WTC11 (cell line): ENCODE data around the gene ULK4.
"Not testable (repeated sequence)": the region's sequence is repeated elsewhere in the genome, so short reads cannot be mapped to it uniquely, and the experiment has no call there.

Source experiments
- CBFB ChIP-seq: sonication (generic); formaldehyde crosslinking; IDR thresholded peaks from 2 replicates; pipeline ENCODE4 v1.8.1; 2022; ENCODE audit warnings: mild to moderate bottlenecking, low read depth, missing genetic modification reagents
- TF ChIP-seq, protein P1 (sequence below): fragments of 200-600 bp; IDR thresholded peaks from 2 replicates; pipeline ENCODE4 v1.8.0; 2022; ENCODE audit warnings: antibody characterized with exemption
- TF ChIP-seq, protein P2 (sequence below): fragments of 250-450 bp; sonication (Bioruptor Pico); conservative IDR thresholded peaks from 2 replicates; pipeline ENCODE4 v1.9.0; 2021; ENCODE audit warnings: mild to moderate bottlenecking
- TF ChIP-seq, protein P3 (sequence below): sonication (generic); formaldehyde crosslinking; IDR thresholded peaks from 2 replicates; pipeline ENCODE4 v1.8.0; 2022; ENCODE audit warnings: missing genetic modification reagents

DNA sequence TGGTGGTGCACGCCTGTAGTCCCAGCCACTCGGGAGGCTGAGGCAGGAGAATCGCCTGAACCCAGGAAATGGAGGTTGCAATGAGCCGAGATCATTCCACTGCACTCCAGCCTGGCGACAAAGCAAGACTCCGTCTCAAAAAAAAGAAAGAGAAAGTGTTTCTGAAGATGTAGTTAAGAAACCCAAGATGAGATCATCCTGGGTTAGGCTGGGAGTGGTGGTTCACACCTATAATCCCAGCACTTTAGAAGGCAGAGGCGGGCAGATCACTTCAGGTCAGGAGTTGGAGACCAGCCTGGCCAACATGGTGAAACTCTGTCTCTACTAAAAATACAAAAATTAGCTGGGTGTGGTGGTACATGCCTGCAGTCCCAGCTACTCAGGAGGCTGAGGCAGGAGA is 286.8 kb downstream of the ULK4 start:
- TF ChIP-seq, protein P1, sequence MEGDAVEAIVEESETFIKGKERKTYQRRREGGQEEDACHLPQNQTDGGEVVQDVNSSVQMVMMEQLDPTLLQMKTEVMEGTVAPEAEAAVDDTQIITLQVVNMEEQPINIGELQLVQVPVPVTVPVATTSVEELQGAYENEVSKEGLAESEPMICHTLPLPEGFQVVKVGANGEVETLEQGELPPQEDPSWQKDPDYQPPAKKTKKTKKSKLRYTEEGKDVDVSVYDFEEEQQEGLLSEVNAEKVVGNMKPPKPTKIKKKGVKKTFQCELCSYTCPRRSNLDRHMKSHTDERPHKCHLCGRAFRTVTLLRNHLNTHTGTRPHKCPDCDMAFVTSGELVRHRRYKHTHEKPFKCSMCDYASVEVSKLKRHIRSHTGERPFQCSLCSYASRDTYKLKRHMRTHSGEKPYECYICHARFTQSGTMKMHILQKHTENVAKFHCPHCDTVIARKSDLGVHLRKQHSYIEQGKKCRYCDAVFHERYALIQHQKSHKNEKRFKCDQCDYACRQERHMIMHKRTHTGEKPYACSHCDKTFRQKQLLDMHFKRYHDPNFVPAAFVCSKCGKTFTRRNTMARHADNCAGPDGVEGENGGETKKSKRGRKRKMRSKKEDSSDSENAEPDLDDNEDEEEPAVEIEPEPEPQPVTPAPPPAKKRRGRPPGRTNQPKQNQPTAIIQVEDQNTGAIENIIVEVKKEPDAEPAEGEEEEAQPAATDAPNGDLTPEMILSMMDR: not testable (repeated sequence)
- TF ChIP-seq, protein P2, sequence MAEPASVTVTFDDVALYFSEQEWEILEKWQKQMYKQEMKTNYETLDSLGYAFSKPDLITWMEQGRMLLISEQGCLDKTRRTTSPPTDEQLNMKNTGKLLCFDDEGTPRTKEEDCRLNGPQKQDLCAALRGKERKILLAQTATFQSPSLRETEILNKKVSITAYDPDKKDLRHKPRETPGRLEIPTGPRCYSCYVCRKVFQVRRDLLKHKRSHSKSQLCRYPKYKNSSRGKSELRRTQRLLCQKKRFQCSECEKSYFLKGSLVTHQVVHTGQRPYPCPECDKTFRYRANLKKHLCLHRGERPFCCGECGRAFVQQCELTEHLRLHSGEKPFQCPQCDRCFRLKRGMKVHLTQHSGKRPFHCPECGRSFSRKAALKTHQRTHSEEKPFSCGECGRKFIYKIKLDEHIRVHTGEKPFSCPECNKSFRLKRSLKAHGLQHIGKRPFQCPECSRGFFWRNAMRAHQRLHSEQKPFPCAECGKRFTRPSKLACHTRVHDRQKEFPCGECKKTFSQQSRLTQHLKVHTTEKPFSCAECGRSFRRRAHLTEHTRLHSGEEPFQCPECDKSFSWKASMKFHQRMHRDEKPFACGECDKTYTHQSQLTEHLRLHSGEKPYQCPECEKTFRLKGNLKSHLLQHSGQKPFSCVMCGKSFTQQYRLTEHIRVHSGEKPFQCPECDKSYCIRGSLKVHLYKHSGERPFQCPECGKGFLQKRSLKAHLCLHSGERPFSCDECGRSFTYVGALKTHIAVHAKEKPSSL (CRISPR knock-in tag): not testable (repeated sequence)
- TF ChIP-seq, protein P3, sequence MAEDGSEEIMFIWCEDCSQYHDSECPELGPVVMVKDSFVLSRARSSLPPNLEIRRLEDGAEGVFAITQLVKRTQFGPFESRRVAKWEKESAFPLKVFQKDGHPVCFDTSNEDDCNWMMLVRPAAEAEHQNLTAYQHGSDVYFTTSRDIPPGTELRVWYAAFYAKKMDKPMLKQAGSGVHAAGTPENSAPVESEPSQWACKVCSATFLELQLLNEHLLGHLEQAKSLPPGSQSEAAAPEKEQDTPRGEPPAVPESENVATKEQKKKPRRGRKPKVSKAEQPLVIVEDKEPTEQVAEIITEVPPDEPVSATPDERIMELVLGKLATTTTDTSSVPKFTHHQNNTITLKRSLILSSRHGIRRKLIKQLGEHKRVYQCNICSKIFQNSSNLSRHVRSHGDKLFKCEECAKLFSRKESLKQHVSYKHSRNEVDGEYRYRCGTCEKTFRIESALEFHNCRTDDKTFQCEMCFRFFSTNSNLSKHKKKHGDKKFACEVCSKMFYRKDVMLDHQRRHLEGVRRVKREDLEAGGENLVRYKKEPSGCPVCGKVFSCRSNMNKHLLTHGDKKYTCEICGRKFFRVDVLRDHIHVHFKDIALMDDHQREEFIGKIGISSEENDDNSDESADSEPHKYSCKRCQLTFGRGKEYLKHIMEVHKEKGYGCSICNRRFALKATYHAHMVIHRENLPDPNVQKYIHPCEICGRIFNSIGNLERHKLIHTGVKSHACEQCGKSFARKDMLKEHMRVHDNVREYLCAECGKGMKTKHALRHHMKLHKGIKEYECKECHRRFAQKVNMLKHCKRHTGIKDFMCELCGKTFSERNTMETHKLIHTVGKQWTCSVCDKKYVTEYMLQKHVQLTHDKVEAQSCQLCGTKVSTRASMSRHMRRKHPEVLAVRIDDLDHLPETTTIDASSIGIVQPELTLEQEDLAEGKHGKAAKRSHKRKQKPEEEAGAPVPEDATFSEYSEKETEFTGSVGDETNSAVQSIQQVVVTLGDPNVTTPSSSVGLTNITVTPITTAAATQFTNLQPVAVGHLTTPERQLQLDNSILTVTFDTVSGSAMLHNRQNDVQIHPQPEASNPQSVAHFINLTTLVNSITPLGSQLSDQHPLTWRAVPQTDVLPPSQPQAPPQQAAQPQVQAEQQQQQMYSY (CRISPR knock-in tag): not testable (repeated sequence)
- not testable (repeated sequence) for TF ChIP-seq CBFB (CRISPR knock-in tag)
